Activated naive CD4-positive, alpha-beta T cell treated with anti-CD3 and anti-CD28 coated beads, Interleukin-2, amount 50 U/mL, for 24 hours (primary cell): ENCODE data around the gene AXIN1.
A peak's percentile ranks its signal among the peaks of the same experiment; 100 is the strongest.

ENCODE experiments used
- H3K27ac Mint-ChIP-seq: one replicate; pipeline ENCODE4 v1.8.0; 2021; ENCODE audit warnings: mild to moderate bottlenecking, mixed read lengths
- H3K27me3 Mint-ChIP-seq: one replicate; pipeline ENCODE4 v1.8.0; 2021; ENCODE audit warnings: mixed read lengths
- H3K36me3 Mint-ChIP-seq: one replicate; pipeline ENCODE4 v1.8.0; 2021; ENCODE audit warnings: mixed read lengths
- H3K4me1 Mint-ChIP-seq: one replicate; pipeline ENCODE4 v1.8.0; 2021; ENCODE audit warnings: mixed read lengths
- H3K4me3 Mint-ChIP-seq: one replicate; pipeline ENCODE4 v1.8.0; 2021; ENCODE audit warnings: mild to moderate bottlenecking, mixed read lengths
- H3K9me3 Mint-ChIP-seq: one replicate; pipeline ENCODE4 v1.8.0; 2021; ENCODE audit warnings: mixed read lengths

Gene AXIN1

DNA sequence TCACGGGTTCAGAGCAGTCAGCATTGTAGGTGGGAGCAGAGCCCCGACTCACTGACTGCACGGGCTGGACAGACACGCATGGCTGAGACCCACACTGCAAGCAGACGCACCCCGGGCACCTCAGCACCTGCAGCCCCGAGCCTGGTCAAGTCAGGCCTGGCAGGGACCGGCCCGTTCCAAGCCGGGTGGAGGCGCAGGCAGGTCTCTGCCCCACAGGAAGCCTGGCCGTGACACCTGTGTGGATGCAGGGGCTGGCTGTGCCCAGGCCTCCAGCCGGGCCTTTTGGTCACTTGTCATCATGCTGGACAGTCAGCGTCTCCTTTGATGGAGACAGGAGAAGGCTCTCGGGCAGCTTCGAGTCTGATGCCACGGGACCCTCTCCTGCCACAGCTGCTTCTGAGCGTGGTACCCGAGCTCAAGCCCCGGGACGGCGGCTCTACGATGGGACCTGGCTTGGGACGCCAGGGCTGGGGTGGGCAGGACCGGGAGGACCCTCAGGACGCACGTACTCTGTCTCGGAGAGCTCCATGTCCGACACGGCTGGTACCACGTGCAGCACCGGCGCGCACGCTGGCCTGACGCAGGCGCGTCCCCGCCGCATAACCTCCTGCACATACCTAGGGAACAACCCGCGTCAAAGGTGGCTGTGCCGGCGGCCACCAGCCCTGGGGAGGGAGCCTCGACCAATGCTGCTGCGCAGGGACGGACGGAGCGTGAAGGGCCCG, 61.7 kb downstream of the AXIN1 start:
- Mint-ChIP-seq H3K27ac (no peak overlapping the region), H3K4me1 (no peaks in the 10 kb centered on the region), H3K27me3 (no peaks in the 10 kb centered on the region), H3K36me3 (peaks cover 9% of the 10 kb centered on the region), H3K9me3 (no peaks in the 10 kb centered on the region), H3K4me3 (no peak overlapping the region)

DNA sequence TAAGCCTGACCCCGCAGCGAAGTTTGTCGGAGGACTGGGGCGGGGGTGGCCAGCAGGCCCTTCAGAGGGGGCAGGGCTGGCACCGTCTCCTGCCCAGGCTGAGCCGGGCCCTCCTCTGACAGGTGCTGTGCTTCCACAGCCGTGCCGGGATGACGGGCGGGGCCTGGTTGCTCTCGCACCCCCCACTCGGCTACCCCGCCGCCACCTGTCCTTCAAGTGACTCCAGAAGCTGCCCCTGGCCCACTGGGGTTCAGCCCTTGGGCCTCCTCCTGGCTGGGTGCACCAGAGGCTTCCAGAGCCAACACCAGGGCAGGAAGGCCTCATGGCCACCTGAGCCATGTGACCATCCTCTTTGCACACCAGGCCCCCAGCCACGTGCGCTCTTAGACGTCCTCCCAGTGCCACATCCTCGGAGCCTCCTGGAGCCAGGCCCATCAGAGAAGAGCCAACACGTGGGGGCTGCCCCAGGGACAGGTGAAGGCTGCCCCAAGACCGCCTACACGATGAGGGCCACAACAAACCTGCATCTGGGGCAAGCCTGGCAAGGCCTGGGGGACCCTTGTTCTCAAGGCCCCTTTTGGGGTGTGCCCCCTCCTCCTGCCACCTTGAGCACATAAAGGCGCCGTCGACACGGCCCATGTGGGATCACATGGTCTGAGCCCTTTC, 62.4 kb downstream of the AXIN1 start:
- Mint-ChIP-seq H3K4me1 (no peaks in the 10 kb centered on the region), H3K9me3 (no peaks in the 10 kb centered on the region), H3K27me3 (no peaks in the 10 kb centered on the region), H3K4me3 (no peak overlapping the region), H3K27ac (no peak overlapping the region), H3K36me3 (peaks cover 9% of the 10 kb centered on the region)

DNA sequence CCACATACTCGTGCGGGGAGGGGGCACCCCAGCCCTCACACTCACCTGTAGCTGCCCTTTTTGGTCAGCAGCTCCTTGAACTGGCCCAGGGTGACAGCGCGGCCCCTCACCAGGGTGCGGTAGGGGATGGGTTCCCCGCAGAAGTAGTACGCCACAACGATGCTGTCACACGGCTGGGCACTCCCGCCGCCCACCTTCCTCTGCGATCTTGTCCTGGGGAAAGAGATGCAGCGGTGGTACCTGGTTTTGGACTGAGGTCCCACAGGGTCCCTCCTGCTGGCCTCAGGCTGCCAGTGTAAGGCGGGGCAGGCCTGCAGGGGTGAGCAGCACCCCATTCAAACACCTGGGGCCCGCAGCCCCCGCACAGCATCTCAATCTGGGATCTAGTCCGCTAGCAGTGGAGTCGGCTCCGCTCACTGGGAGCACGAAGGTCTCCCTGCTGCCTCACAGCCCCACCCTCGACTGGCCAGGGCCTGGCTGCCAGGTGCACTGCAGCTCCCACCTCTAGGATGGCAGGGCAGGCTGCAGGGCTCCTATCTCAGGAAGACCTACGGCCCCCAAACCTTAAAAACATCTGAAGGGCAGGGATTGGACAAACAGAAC, 63.0 kb downstream of the AXIN1 start:
- Mint-ChIP-seq H3K27me3 (no peaks in the 10 kb centered on the region), H3K9me3 (no peaks in the 10 kb centered on the region), H3K36me3 (peaks cover 9% of the 10 kb centered on the region), H3K4me3 (no peak overlapping the region), H3K4me1 (no peaks in the 10 kb centered on the region), H3K27ac (no peak overlapping the region)

DNA sequence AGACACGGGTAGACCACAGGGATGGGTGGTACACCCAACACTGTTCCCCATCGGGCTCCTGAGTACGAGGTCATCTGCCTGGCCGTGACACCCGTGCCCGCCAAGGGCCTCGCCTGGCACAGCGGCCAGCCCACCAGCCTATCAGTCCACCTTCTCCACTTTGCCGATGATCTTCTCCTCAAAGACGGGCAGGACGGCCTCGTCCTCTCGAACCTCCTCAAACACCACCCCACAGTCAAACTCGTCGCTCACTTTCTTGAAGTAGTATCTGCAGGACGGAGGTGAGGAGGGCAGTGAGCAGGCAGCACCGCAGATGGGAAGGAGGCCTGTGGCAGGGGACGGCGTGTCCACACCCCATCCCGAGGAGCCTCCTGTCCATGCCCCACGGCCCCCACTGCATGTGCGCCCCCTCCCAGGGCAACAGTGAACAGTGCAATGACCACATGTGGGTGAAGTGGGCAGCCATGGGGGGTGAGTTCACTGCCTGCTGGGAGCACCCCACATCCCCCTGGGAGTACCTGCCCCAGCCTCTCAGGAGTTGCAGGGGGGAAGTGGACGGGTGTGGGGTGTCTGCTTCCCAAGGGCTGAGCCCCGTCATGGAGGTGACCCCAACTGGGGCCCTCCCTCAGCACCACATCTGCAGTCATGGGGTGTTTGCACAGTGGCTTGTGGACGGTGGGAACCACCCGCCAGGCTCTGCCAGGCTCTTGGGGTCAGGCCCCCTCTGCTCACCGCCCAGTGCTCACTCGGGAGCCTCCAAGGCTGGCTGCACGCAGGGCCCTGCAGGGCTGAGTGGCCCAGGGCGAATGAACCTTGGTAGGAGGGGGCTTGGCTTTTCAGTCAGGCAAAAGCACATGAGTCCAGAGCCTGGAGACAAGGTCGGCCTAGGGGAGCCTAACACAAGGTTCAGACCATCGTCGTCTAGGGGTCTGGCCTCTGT, 64.3 kb downstream of the AXIN1 start:
- no peaks in the 10 kb centered on the region for H3K9me3 Mint-ChIP-seq
- H3K27me3 Mint-ChIP-seq, result no peaks in the 10 kb centered on the region
- H3K4me3 Mint-ChIP-seq, result no peak overlapping the region
- peaks cover 9% of the 10 kb centered on the region for H3K36me3 Mint-ChIP-seq
- no peaks in the 10 kb centered on the region for H3K4me1 Mint-ChIP-seq
- no peak overlapping the region for H3K27ac Mint-ChIP-seq

DNA sequence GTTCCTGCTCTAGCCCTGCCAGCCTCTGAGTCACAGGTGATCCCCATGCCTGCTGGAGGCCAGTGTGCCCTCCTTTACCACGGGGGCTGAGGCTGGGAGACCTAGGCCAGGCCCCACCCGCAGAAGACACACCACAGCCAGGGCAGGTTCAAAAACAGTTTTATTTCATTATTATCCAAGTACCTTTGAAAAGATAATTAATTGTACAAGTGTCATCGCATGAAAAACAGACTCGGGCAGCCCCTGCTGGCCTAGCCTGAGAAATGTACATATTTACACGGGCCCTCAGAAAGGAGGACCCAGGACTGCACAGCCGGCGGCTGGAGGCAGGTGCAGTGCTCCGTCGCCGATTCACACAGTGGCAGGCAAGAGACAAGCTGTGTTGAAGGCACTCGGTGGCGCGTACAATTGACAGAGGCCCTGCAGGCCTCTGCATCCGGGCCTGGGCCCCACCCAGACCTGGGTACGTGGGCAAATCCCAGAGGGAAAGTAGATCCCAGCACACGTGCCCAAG, 65.2 kb downstream of the AXIN1 start:
- peaks cover 7% of the 10 kb centered on the region for H3K36me3 Mint-ChIP-seq
- no peaks in the 10 kb centered on the region for H3K9me3 Mint-ChIP-seq
- H3K4me1 Mint-ChIP-seq, result no peaks in the 10 kb centered on the region
- H3K27me3 Mint-ChIP-seq, result no peaks in the 10 kb centered on the region
- H3K4me3 Mint-ChIP-seq, result no peak overlapping the region
- H3K27ac Mint-ChIP-seq, result no peak overlapping the region

DNA sequence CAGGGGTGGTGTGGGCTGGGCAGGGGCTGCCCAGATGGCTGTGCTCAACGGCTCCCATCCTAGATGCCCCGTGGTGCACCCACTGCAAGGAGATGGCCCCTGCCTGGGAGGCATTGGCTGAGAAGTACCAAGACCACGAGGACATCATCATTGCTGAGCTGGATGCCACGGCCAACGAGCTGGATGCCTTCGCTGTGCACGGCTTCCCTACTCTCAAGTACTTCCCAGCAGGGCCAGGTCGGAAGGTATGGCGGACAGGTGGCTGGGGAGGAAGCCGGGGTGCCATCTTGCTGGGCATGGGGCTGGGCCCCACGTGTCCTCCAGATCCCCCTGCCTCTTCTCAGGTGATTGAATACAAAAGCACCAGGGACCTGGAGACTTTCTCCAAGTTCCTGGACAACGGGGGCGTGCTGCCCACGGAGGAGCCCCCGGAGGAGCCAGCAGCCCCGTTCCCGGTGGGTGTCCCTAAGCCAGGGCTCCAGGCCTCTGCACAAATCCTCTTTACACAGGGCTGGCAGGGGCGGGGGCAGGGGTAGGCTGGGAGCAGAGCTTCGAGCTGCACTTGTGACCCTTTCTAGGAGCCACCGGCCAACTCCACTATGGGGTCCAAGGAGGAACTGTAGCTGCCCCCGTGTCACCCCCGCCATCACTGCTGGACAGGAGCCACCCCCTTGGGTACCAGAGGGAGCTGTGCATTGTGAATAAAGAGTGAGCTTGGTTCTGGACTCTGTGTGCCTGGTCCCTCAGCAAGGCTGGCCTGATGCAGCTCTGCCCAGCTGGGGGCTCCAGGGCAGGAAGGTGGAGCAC, 65.8 kb downstream of the AXIN1 start:
- H3K4me3 Mint-ChIP-seq, result no peak overlapping the region
- H3K27me3 Mint-ChIP-seq, result no peaks in the 10 kb centered on the region
- H3K27ac Mint-ChIP-seq, result no peak overlapping the region
- H3K36me3 Mint-ChIP-seq, result peaks cover 7% of the 10 kb centered on the region
- no peaks in the 10 kb centered on the region for H3K9me3 Mint-ChIP-seq
- no peaks in the 10 kb centered on the region for H3K4me1 Mint-ChIP-seq

DNA sequence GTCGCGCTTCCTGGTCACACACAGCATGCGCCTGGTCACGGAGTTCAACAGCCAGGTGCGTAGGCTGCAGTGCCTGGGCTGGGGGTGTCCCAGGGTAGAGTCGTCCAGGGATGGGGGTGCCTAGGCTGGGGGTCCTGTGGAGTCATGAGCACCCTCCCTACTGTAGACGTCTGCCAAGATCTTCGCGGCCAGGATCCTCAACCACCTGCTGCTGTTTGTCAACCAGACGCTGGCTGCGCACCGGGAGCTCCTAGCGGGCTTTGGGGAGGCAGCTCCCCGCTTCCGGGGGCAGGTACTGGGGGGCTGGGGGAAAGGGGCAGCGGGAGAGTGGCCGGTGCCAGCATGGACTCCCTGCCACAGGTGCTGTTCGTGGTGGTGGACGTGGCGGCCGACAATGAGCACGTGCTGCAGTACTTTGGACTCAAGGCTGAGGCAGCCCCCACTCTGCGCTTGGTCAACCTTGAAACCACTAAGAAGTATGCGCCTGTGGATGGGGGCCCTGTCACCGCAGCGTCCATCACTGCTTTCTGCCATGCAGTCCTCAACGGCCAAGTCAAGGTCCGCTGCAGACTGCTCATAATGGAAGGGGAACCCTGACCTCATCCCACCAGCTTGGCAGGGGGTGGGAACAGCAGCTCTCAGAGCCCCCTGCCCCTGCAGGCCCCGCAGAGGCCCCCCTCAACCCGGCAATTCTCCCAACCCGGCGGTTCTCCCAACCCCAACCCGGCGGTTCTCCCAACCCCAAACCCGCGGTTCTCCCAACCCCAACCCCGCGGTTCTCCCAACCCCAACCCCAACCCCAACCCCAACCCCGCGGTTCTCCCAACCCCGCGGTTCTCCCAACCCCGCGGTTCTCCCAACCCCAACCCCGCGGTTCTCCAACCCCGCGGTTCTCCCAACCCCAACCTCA, 67.1 kb downstream of the AXIN1 start:
- H3K27me3 Mint-ChIP-seq, result no peaks in the 10 kb centered on the region
- H3K9me3 Mint-ChIP-seq, result no peaks in the 10 kb centered on the region

DNA sequence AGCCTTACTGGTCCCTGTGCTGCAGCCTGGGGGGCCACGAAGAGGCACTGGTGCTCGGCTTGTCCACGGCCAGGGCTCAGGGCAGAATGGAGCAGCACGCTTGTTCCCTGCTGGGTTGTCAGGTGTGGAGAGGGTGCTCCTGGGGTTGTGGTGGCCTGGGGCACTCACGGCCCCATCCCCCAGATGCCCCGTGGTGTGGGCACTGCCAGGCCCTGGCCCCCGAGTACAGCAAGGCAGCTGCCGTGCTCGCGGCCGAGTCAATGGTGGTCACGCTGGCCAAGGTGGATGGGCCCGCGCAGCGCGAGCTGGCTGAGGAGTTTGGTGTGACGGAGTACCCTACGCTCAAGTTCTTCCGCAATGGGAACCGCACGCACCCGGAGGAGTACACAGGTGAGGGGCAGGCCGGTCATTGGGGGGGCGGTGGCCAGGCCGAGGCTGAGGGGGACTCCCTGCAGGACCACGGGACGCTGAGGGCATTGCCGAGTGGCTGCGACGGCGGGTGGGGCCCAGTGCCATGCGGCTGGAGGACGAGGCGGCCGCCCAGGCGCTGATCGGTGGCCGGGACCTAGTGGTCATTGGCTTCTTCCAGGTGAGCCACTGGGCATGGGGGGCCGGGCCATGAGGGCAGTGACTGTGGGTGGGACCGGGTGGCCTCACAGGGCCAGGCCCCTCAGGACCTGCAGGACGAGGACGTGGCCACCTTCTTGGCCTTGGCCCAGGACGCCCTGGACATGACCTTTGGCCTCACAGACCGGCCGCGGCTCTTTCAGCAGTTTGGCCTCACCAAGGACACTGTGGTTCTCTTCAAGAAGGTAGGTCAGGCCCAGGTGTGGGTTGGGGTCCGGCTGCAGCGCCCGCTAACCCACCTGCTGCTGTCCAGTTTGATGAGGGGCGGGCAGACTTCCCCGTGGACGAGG, 68.1 kb downstream of the AXIN1 start:
- H3K4me3 Mint-ChIP-seq, result no peak overlapping the region
- no peaks in the 10 kb centered on the region for H3K27me3 Mint-ChIP-seq
- H3K9me3 Mint-ChIP-seq, result no peaks in the 10 kb centered on the region
- peaks cover 7% of the 10 kb centered on the region for H3K36me3 Mint-ChIP-seq
- H3K4me1 Mint-ChIP-seq, result no peaks in the 10 kb centered on the region
- no peak overlapping the region for H3K27ac Mint-ChIP-seq

More for the DNA sequence above, 67.1 kb downstream of the AXIN1 start:
- Mint-ChIP-seq H3K36me3 (peaks cover 7% of the 10 kb centered on the region), H3K27ac (no peak overlapping the region), H3K4me3 (no peak overlapping the region), H3K4me1 (no peaks in the 10 kb centered on the region)

DNA sequence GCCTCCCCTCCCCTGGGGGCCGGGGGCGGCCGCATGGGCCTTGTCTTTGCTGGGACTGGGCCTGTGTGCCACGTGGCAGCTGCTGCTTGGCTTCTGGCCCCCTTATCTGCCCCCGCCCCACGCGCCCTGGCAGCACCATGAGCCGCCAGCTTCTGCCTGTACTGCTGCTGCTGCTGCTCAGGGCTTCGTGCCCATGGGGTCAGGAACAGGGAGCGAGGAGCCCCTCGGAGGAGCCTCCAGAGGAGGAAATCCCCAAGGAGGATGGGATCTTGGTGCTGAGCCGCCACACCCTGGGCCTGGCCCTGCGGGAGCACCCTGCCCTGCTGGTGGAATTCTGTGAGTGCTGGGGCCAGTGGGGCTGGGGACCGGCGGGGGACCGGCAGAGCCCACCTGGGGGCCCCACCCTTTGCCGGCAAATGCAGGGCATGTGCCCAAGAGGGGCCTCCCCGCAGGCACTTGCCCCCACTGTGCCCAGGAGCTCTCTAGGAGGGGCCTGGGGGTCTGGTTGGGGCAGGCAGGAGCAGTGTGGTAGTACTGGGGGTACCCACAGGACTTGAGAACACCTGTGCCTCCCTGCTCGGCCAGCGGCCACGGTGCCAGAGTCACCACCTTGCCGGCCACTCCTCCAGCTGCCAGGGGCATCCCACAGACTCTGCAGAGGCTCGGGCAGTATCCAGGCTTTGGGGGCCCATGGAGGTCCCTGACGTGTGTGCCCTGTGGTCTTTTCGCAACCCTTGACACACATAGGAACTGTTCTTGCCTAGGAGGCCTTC, 69.3 kb downstream of the AXIN1 start, which contains the start of gene PDIA2:
TSS of gene PDIA2 (plus strand) at position 132 of the 773 bp plus-strand sequence. CDS start at position 138, 6 bp downstream.
- peaks cover 5% of the 10 kb centered on the region for H3K4me1 Mint-ChIP-seq
- H3K36me3 Mint-ChIP-seq, result peaks cover 7% of the 10 kb centered on the region
- no peaks in the 10 kb centered on the region for H3K9me3 Mint-ChIP-seq
- peaks cover 3% of the 10 kb centered on the region for H3K27me3 Mint-ChIP-seq
- peak within 1 kb of the TSS; percentile 17 for H3K27ac Mint-ChIP-seq
- H3K4me3 Mint-ChIP-seq, result no peak within 1 kb of the TSS

DNA sequence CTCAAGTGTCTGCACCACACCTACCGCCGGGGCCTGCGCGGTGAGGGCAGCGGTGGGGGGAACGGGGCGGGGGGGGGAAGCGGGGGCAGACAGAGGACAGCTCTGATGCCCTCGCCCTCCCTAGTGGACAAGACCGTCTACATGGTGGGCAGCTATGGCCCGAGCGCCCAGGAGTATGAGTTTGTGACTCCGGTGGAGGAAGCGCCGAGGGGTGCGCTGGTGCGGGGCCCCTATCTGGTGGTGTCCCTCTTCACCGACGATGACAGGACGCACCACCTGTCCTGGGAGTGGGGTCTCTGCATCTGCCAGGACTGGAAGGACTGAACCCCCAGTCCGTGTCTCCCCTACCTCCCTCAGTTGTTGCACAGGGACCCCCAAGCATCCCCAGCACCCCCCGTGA, 70.0 kb downstream of the AXIN1 start:
- Mint-ChIP-seq H3K27ac (no peak overlapping the region), H3K9me3 (no peaks in the 10 kb centered on the region), H3K27me3 (peaks cover 3% of the 10 kb centered on the region), H3K4me3 (no peak overlapping the region), H3K36me3 (peaks cover 5% of the 10 kb centered on the region), H3K4me1 (peaks cover 5% of the 10 kb centered on the region)

DNA sequence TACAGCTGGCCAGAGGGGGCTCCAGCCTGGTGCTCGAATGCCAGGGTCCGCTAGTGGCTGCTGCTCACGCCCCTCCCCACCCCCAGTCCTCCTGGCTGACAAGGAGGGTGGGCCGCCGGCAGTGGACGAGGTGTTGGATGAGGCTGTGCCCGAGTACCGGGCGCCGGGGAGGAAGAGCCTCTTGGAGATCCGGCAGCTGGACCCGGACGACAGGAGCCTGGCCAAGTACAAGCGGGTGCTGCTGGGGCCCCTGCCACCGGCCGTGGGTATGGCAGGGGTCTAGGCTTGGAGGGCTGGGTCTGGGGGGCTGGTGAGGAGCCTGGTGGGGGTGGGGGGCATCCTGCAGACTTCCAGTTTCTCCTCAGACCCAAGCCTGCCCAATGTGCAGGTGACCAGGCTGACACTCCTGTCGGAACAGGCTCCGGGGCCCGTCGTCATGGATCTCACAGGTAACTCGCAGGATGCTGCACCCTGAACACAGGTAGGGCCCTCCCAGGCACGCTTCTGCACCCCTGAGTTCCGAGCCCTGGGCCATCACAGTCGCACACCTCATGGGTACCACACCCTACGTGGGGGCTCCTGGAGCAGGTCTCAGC, 70.8 kb downstream of the AXIN1 start:
- peaks cover 5% of the 10 kb centered on the region for H3K4me1 Mint-ChIP-seq
- peak overlapping the region; percentile 17 for H3K27ac Mint-ChIP-seq
- H3K36me3 Mint-ChIP-seq, result peaks cover 3% of the 10 kb centered on the region
- H3K9me3 Mint-ChIP-seq, result no peaks in the 10 kb centered on the region
- H3K4me3 Mint-ChIP-seq, result no peak overlapping the region
- peaks cover 4% of the 10 kb centered on the region for H3K27me3 Mint-ChIP-seq

DNA sequence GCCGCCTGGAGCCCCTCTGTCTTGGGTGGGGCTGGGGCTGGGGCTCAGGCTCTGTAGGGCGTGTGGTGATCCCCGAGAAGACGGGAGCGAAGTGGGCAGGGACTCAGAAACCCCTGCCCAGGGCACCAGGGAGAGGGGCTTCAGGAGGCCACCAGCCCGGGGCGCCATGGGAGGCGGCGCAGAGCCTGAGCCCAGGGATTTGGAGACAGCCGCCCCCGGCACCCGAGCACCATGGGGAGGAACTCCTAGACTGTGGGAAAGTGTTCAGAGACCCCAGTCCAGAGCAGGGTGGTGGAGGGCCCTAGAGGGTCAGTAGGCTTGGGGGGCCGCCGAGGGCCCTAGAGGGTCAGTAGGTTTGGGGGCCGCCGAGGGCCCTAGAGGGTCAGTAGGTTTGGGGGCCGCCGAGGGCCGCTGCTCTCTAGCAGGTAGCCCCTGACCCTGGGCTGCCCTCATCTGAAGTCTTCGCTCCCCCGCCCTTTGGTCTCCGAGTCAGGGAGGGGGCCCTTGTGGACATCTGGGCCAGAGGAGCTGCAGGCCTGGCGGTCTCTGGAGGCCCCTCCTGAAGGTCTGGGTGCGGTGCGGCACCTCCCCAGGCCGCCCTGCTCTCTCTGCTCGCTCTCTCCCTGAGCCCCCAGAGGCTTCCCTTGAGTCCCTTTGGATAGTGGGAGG, 71.4 kb downstream of the AXIN1 start:
- Mint-ChIP-seq H3K9me3 (no peaks in the 10 kb centered on the region), H3K27me3 (peaks cover 8% of the 10 kb centered on the region), H3K27ac (no peak overlapping the region), H3K4me3 (no peak overlapping the region), H3K36me3 (no peaks in the 10 kb centered on the region), H3K4me1 (peaks cover 5% of the 10 kb centered on the region)
